Astrocyte of the spinal cord (primary cell): Measurements from ENCODE around the gene RASL12.
"Not testable (repeated sequence)": the region's sequence is repeated elsewhere in the genome, so short reads cannot be mapped to it uniquely, and the experiment has no call there.

Experiments used
- DNase-seq: peaks from one replicate; pipeline ENCODE4 v3.0.0; 2011; ENCODE audit warnings: low read depth, low spot score
- H3K4me3 ChIP-seq: 2 replicates; pipeline ENCODE4 v1.5.1; 2011; ENCODE audit warnings: low read depth, mild to moderate bottlenecking, low read length, moderate library complexity
- CTCF ChIP-seq: IDR thresholded peaks from 2 replicates; pipeline ENCODE4 v1.5.1; 2012; ENCODE audit warnings: low read depth, mild to moderate bottlenecking, low read length, inconsistent platforms
- in situ Hi-C: cut with HindIII; loops from 2 replicates; pipeline ENCODE4 v1.10.0; 2017; ENCODE audit warnings: low sequenced_read_pairs

Gene RASL12

GRCh38 chr15:65028921-65029735 lies 38.7 kb downstream of the RASL12 start, which contains the start of gene MTFMT:
MTFMT (minus strand) TSS chr15:65029639; CDS start chr15:65029613, 26 bp downstream.
- peak within 1 kb of the TSS; percentile 75 for H3K4me3 ChIP-seq
- no peak for TF ChIP-seq CTCF
- peak; percentile 79 for DNase-seq
- in situ Hi-C loops, result no loop called here

- no peak for DNase-seq
- peak overlapping the region; percentile 75 for H3K4me3 ChIP-seq
- no peak for TF ChIP-seq CTCF
- in situ Hi-C loops, result no loop called here
Measured at GRCh38 chr15:65028338-65028737, 39.5 kb downstream of the RASL12 start.

GRCh38 chr15:65027593-65027992 lies 40.2 kb downstream of the RASL12 start:
- in situ Hi-C loops, result no loop called here
- DNase-seq, result no peak
- no peak for TF ChIP-seq CTCF
- H3K4me3 ChIP-seq, result no peak overlapping the region

- no peak overlapping the region for H3K4me3 ChIP-seq
- DNase-seq, result no peak
- no peak for TF ChIP-seq CTCF
- in situ Hi-C loops, result no loop called here
Measured at GRCh38 chr15:65026756-65027155, 41.0 kb downstream of the RASL12 start.

GRCh38 chr15:65021488-65021887 lies 46.3 kb downstream of the RASL12 start:
- no peak for DNase-seq
- no peak overlapping the region for H3K4me3 ChIP-seq
- TF ChIP-seq CTCF, result no peak
- in situ Hi-C loops, result no loop called here

- no peak for TF ChIP-seq CTCF
- no peak overlapping the region for H3K4me3 ChIP-seq
- in situ Hi-C loops, result no loop called here
- no peak for DNase-seq
Measured at GRCh38 chr15:65020419-65020818, 47.4 kb downstream of the RASL12 start.

GRCh38 chr15:65011198-65011597 lies 56.6 kb downstream of the RASL12 start:
- H3K4me3 ChIP-seq, in situ Hi-C loops, DNase-seq: not testable (repeated sequence)
